ENCODE data around the gene PDE4B. TPM values are rescaled to one million over a fixed set of nuclear protein-coding genes. Genes with fewer than 3 reads are reported as not detected.
"Not testable (repeated sequence)": the region's sequence is repeated elsewhere in the genome, so short reads cannot be mapped to it uniquely, and the experiment has no call there.

PDE4B gene
- total RNA-seq, 1 donor from 2014 or later: 10.9 TPM

GRCh38 chr1:65986146-65986545 is 193.5 kb downstream of the PDE4B start:
- intact Hi-C loops (cut with micrococcal nuclease): no loop called here

GRCh38 chr1:65990161-65990560 is 197.5 kb downstream of the PDE4B start:
- H3K27ac Mint-ChIP-seq: no peak overlapping the region

More at GRCh38 chr1:65986146-65986545, 193.5 kb downstream of the PDE4B start:
- H3K27me3 Mint-ChIP-seq: peaks cover 15% of the 10 kb centered on the region
- DNase-seq: no peak
- H3K9me3 Mint-ChIP-seq: no peaks in the 10 kb centered on the region
- H3K36me3 Mint-ChIP-seq (ENCODE audit: low read depth): no peaks in the 10 kb centered on the region
- H3K4me1 Mint-ChIP-seq: no peaks in the 10 kb centered on the region
- H3K4me3 Mint-ChIP-seq: no peak overlapping the region
- H3K27ac Mint-ChIP-seq: no peak overlapping the region

DNA sequence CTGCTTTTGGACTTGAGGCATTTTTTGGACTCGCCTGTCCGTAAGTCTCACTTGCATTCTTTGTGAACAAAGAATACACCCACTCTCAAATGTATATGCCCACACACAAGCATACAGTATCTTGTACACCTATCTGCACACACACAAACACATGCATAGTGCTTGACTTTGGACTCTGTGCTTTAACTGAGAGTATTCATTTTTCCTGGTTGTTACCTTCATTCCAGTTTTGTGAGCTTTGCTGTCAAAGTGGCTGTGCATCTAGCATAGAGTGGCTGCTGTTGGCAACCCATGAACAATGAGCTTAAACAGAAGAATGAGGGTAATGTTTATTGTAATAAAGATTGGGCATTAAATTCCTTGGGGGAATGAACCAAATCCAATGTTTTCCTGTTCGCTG is 199.0 kb downstream of the PDE4B start:
- Mint-ChIP-seq H3K27ac (no peak overlapping the region), H3K9me3 (no peaks in the 10 kb centered on the region), H3K4me3 (no peak overlapping the region), H3K27me3 (peaks cover 18% of the 10 kb centered on the region), H3K4me1 (no peaks in the 10 kb centered on the region), H3K36me3 (ENCODE audit: low read depth) (no peaks in the 10 kb centered on the region)
- DNase-seq: no peak
- intact Hi-C loops (cut with micrococcal nuclease): no loop called here

More at GRCh38 chr1:65990161-65990560, 197.5 kb downstream of the PDE4B start:
- Mint-ChIP-seq H3K36me3 (ENCODE audit: low read depth) (no peaks in the 10 kb centered on the region), H3K27me3 (peaks cover 17% of the 10 kb centered on the region), H3K9me3 (no peaks in the 10 kb centered on the region), H3K4me1 (no peaks in the 10 kb centered on the region), H3K4me3 (no peak overlapping the region)
- no peak for DNase-seq
- intact Hi-C loops (cut with micrococcal nuclease): no loop called here

DNA sequence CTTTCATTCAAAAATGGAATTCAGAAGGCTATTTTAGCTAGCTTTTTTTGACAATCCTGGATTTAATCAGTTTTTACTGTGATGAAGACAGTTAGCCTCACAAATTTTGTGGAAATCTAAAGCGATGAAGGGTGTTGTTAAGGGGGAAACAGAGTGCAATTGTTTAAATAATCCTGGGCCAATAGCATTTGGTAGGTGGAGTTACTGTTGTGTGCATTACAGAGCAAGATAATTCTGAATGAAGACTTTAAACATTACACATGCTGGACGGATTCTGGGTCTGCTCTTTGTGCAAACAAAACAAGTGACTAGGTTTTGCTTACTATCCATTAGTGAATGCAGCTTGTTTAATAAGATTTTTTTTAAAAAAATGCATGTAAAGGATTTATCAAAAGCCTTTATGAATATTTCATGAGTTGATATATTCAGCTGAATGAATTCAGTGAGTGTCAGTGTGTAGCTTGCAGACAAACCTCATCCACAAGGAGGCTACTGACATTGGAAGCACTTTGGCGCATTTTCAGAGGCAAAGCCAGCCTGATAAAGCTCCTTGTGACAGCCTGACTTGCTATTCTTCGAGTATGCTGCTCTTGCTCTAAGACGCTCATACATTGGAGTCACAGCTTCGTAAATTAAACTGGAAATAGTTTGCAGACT is 199.6 kb downstream of the PDE4B start:
- Mint-ChIP-seq H3K27ac (no peak overlapping the region), H3K27me3 (peaks cover 18% of the 10 kb centered on the region), H3K36me3 (ENCODE audit: low read depth) (no peaks in the 10 kb centered on the region), H3K4me3 (no peak overlapping the region), H3K4me1 (no peaks in the 10 kb centered on the region), H3K9me3 (no peaks in the 10 kb centered on the region)
- no peak for DNase-seq
- intact Hi-C loops (cut with micrococcal nuclease): no loop called here

GRCh38 chr1:65992831-65993271 is 200.2 kb downstream of the PDE4B start:
- H3K9me3 Mint-ChIP-seq: no peaks in the 10 kb centered on the region
- H3K27ac Mint-ChIP-seq: no peak overlapping the region
- H3K27me3 Mint-ChIP-seq: peaks cover 22% of the 10 kb centered on the region
- intact Hi-C loops (cut with micrococcal nuclease): no loop called here
- H3K36me3 Mint-ChIP-seq (ENCODE audit: low read depth): no peaks in the 10 kb centered on the region
- H3K4me3 Mint-ChIP-seq: no peak overlapping the region
- no peak for DNase-seq
- H3K4me1 Mint-ChIP-seq: no peaks in the 10 kb centered on the region

- Mint-ChIP-seq H3K4me3 (no peak overlapping the region), H3K4me1 (no peaks in the 10 kb centered on the region), H3K27me3 (peaks cover 22% of the 10 kb centered on the region), H3K36me3 (ENCODE audit: low read depth) (no peaks in the 10 kb centered on the region), H3K9me3 (no peaks in the 10 kb centered on the region), H3K27ac (no peak overlapping the region)
- intact Hi-C loops (cut with micrococcal nuclease): no loop called here
- no peak for DNase-seq
These were observed 201.5 kb downstream of the PDE4B start for GRCh38 chr1:65994223-65994622.

DNA sequence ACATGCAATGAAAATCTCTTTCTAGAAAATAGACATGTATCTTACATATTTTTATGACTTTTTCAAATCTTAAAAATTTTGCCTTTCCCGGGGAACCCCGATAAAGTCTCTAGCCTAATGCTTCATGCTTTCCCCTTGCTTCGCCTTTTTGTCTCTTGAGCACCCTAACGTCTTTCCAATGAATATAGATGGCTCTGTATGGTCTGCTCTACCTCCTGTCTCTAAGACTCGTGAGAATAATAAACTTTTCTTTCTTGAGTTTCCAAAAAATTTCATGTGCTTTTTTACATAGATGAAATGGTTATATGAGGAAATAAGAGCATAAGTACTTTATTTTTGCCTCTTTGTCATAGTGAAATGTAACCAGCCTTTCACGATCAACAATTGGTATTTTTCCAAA is 202.6 kb downstream of the PDE4B start:
- Mint-ChIP-seq H3K4me3 (no peak overlapping the region), H3K36me3 (ENCODE audit: low read depth) (no peaks in the 10 kb centered on the region), H3K9me3 (no peaks in the 10 kb centered on the region), H3K4me1 (no peaks in the 10 kb centered on the region), H3K27ac (no peak overlapping the region), H3K27me3 (peaks cover 23% of the 10 kb centered on the region)
- no peak for DNase-seq
- intact Hi-C loops (cut with micrococcal nuclease): no loop called here

- no peak for DNase-seq
- Mint-ChIP-seq H3K27ac (no peak overlapping the region), H3K4me1 (no peaks in the 10 kb centered on the region), H3K4me3 (no peak overlapping the region), H3K36me3 (ENCODE audit: low read depth) (no peaks in the 10 kb centered on the region), H3K9me3 (no peaks in the 10 kb centered on the region), H3K27me3 (peaks cover 24% of the 10 kb centered on the region)
- intact Hi-C loops (cut with micrococcal nuclease): no loop called here
These were observed 203.2 kb downstream of the PDE4B start for GRCh38 chr1:65995928-65996327.

GRCh38 chr1:65997693-65998092 is 205.0 kb downstream of the PDE4B start:
- H3K4me1 Mint-ChIP-seq: no peaks in the 10 kb centered on the region
- no peaks in the 10 kb centered on the region for H3K9me3 Mint-ChIP-seq
- no peak overlapping the region for H3K4me3 Mint-ChIP-seq
- no peak for DNase-seq
- H3K27me3 Mint-ChIP-seq: peaks cover 15% of the 10 kb centered on the region
- H3K27ac Mint-ChIP-seq: no peak overlapping the region
- intact Hi-C loops (cut with micrococcal nuclease): no loop called here
- no peaks in the 10 kb centered on the region for H3K36me3 Mint-ChIP-seq (ENCODE audit: low read depth)

GRCh38 chr1:65998763-65999583 is 206.3 kb downstream of the PDE4B start:
- Mint-ChIP-seq H3K27me3 (peaks cover 17% of the 10 kb centered on the region), H3K36me3 (ENCODE audit: low read depth) (no peaks in the 10 kb centered on the region), H3K4me3 (no peak overlapping the region), H3K4me1 (no peaks in the 10 kb centered on the region), H3K27ac (no peak overlapping the region), H3K9me3 (no peaks in the 10 kb centered on the region)
- intact Hi-C loops (cut with micrococcal nuclease): no loop called here
- no peak for DNase-seq

GRCh38 chr1:66000033-66000637 is 207.4 kb downstream of the PDE4B start:
- Mint-ChIP-seq H3K4me1 (no peaks in the 10 kb centered on the region), H3K27me3 (peaks cover 14% of the 10 kb centered on the region), H3K36me3 (ENCODE audit: low read depth) (no peaks in the 10 kb centered on the region), H3K4me3 (no peak overlapping the region), H3K9me3 (no peaks in the 10 kb centered on the region), H3K27ac (no peak overlapping the region)
- DNase-seq: no peak
- intact Hi-C loops (cut with micrococcal nuclease): no loop called here

GRCh38 chr1:66003690-66004089 is 211.0 kb downstream of the PDE4B start:
- DNase-seq: no peak
- Mint-ChIP-seq H3K4me3 (no peak overlapping the region), H3K27ac (no peak overlapping the region), H3K27me3 (peaks cover 12% of the 10 kb centered on the region), H3K36me3 (ENCODE audit: low read depth) (no peaks in the 10 kb centered on the region), H3K4me1 (no peaks in the 10 kb centered on the region), H3K9me3 (no peaks in the 10 kb centered on the region)
- intact Hi-C loops (cut with micrococcal nuclease): no loop called here

GRCh38 chr1:66006534-66006933 is 213.8 kb downstream of the PDE4B start:
- H3K36me3 Mint-ChIP-seq (ENCODE audit: low read depth); DNase-seq; H3K9me3 Mint-ChIP-seq; intact Hi-C loops (cut with micrococcal nuclease); H3K27ac Mint-ChIP-seq; H3K4me3 Mint-ChIP-seq; H3K4me1 Mint-ChIP-seq: not testable (repeated sequence)
- peaks cover 17% of the 10 kb centered on the region for H3K27me3 Mint-ChIP-seq

DNA sequence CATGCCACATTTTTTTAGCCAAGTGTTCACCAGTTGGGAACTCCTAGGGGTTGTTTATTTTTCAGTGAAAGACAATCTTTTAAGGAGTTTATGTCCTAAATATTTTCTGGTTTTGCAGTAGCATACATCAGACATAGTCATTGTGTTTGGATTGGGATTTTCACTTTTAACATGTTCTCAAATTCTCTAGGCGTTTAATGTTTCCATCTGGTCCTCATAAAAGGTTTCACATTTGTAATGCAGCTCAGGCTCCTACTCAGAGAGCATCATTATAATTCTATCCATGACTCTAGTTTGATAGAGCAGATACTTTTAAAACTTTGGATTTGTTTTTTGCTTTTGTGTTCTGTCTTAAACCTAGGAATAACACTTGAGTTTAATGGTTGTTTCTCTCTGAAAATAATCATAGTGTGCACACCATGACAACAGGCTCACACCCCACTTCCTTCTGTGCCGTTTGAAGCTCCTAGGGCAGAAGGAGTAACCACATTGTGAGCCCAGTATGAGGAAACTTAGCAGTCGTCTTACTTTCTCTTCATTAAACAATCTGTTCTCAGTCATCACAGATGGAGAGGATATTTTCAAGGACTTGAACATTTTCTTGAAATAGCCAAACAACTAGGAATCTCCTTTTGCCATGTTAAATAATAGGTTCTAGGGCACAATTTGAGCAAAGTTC is 219.6 kb downstream of the PDE4B start:
- H3K27me3 Mint-ChIP-seq: peaks cover 10% of the 10 kb centered on the region
- peaks cover 5% of the 10 kb centered on the region for H3K4me1 Mint-ChIP-seq
- H3K9me3 Mint-ChIP-seq: no peaks in the 10 kb centered on the region
- DNase-seq: no peak
- intact Hi-C loops (cut with micrococcal nuclease): no loop called here
- H3K4me3 Mint-ChIP-seq: no peak overlapping the region
- no peak overlapping the region for H3K27ac Mint-ChIP-seq
- no peaks in the 10 kb centered on the region for H3K36me3 Mint-ChIP-seq (ENCODE audit: low read depth)
